Upper lobe of left lung (tissue), 6 donors: Measurements from ENCODE around the gene ADAMTSL4. TPM values are rescaled to one million over a fixed set of nuclear protein-coding genes. Genes with fewer than 3 reads are reported as not detected.

ENCODE experiments used
- ATAC-seq, 2 donors: fragments of 200-7000 bp; cut with Tn5 transposase; one replicate each; pipeline ENCODE4 v1.9.1; 2022; ENCODE audit warnings: mild to moderate bottlenecking in 2 of 2, moderate library complexity in 2 of 2; ENCODE audit not compliant: low FRiP score in 2 of 2
- DNase-seq, 2 donors: peaks; one replicate each; pipeline ENCODE4 v3.0.0-alpha.2; 2019 to 2020
- H3K27ac ChIP-seq, 4 donors: fragments of 200-600 bp; sonication (generic); one replicate each; pipeline ENCODE4 v1.5.1; 2016 to 2019
- H3K27me3 ChIP-seq, 4 donors: fragments of 200-600 bp; sonication (generic); one replicate each; pipeline ENCODE4 v1.5.1; 2017 to 2019
- H3K36me3 ChIP-seq, 4 donors: fragments of 200-600 bp; sonication (generic); one replicate each; pipeline ENCODE4 v1.5.1; 2016 to 2019
- H3K4me1 ChIP-seq, 4 donors: fragments of 200-600 bp; sonication (generic); one replicate each; pipeline ENCODE4 v1.5.1; 2018 to 2019
- H3K4me3 ChIP-seq, 4 donors: fragments of 200-600 bp; sonication (generic); one replicate each; pipeline ENCODE4 v1.5.1; 2017 to 2019; ENCODE audit warnings: mild to moderate bottlenecking in 2 of 4, moderate library complexity in 1 of 4
- H3K9me3 ChIP-seq, 4 donors: fragments of 200-600 bp; sonication (generic); one replicate each; pipeline ENCODE4 v1.5.1; 2018 to 2019
- EP300 ChIP-seq, 4 donors: sonication (generic); formaldehyde crosslinking; IDR thresholded peaks; one replicate each; pipeline ENCODE4 v1.5.1; 2017; ENCODE audit warnings: antibody characterized with exemption in 4 of 4, control low read depth in 2 of 4
- POLR2A ChIP-seq, 4 donors: fragments of 450-650 bp; IDR thresholded peaks; one replicate each; pipeline ENCODE4 v1.5.1; 2016 to 2017; ENCODE audit warnings: antibody characterized with exemption in 4 of 4, mild to moderate bottlenecking in 2 of 4
- POLR2AphosphoS5 ChIP-seq, 2 donors: sonication (generic); formaldehyde crosslinking; IDR thresholded peaks; one replicate each; pipeline ENCODE4 v1.5.1; 2017; ENCODE audit warnings: antibody characterized with exemption in 2 of 2
- WGBS, 2 donors: methylation state at CpG; one replicate each; pipeline ENCODE4 v1.1.5; 2017 to 2018; 5-methylcytosine and 5-hydroxymethylcytosine counted together
- total RNA-seq, 6 donors: library from RNA; depleted of rRNA in 4 of 6; stranded (reverse); fragments of >200 nt in 4 of 6; gene quantifications; one replicate each; pipeline versions ENCODE4 v1.1.0 to v1.2.1, GENCODE V29; 2016 to 2021
- TF ChIP-seq, protein P1 (sequence below), 6 experiments: fragments of 450-650 bp in 4 of 6; fragments of 200-600 bp in 2 of 6; sonication (generic) in 2 of 6; IDR thresholded peaks; one replicate each; pipeline ENCODE4 v1.5.1; 2016 to 2019; ENCODE audit warnings: antibody characterized with exemption in 6 of 6
- donor health status: DM: no; HTN: no; CAD: no; lungs with moderate emphysema.
- donor health status: DM: no; HTN: yes; CAD: no; lungs with severe emphysema.

ADAMTSL4 gene
- total RNA-seq, 6 donors from 2014 or later = 40.3 to 169 (median 139) TPM

DNA sequence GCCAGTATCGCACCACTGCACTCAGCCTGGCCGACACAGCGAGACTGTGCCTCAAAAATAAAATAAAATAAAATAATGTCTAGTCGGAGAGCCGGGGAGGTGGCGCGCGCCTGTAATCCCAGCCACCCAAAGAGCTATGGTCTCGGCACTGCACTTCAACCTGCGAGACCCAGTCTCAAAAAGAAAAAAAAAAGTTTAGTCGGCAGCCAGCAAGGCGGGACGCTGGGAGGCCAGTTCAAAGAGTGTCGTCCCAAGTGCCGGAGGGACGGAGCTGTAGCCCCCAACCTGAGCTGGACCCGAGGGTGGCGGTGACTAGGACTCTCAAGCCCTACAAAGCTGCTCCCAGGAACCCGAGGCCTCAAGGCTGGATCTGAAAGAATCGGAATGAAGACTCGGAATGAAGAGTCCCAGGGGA is 34.3 kb upstream of the ADAMTSL4 start:
- peaks cover 7 to 21% (median 14%) of the 10 kb centered on the region in 4 donors for H3K4me1 ChIP-seq
- H3K9me3 ChIP-seq = no peaks in the 10 kb centered on the region
- H3K27ac ChIP-seq = peak overlapping the region; percentile 55 to 89 (median 72)
- no peak for DNase-seq
- ATAC-seq = no peak
- no peaks in the 10 kb centered on the region for H3K27me3 ChIP-seq
- WGBS, 2 donors = 32 to 36% methylated on average over 20 to 21 of the region's 21 CpGs
- TF ChIP-seq EP300 (IDR thresholded peaks at IDR 0.05) (no peak), POLR2A (IDR thresholded peaks at IDR 0.05) (no peak), POLR2AphosphoS5 (IDR thresholded peaks at IDR 0.05) (no peak)
- TF ChIP-seq, protein P1, sequence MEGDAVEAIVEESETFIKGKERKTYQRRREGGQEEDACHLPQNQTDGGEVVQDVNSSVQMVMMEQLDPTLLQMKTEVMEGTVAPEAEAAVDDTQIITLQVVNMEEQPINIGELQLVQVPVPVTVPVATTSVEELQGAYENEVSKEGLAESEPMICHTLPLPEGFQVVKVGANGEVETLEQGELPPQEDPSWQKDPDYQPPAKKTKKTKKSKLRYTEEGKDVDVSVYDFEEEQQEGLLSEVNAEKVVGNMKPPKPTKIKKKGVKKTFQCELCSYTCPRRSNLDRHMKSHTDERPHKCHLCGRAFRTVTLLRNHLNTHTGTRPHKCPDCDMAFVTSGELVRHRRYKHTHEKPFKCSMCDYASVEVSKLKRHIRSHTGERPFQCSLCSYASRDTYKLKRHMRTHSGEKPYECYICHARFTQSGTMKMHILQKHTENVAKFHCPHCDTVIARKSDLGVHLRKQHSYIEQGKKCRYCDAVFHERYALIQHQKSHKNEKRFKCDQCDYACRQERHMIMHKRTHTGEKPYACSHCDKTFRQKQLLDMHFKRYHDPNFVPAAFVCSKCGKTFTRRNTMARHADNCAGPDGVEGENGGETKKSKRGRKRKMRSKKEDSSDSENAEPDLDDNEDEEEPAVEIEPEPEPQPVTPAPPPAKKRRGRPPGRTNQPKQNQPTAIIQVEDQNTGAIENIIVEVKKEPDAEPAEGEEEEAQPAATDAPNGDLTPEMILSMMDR (IDR thresholded peaks at IDR 0.05) = peak in 1 of 6 experiments; percentile 4
- peak overlapping the region; percentile 26 to 66 (median 60) for H3K4me3 ChIP-seq
- H3K36me3 ChIP-seq = peaks cover 0 to 5% (median 0%) of the 10 kb centered on the region in 4 donors

DNA sequence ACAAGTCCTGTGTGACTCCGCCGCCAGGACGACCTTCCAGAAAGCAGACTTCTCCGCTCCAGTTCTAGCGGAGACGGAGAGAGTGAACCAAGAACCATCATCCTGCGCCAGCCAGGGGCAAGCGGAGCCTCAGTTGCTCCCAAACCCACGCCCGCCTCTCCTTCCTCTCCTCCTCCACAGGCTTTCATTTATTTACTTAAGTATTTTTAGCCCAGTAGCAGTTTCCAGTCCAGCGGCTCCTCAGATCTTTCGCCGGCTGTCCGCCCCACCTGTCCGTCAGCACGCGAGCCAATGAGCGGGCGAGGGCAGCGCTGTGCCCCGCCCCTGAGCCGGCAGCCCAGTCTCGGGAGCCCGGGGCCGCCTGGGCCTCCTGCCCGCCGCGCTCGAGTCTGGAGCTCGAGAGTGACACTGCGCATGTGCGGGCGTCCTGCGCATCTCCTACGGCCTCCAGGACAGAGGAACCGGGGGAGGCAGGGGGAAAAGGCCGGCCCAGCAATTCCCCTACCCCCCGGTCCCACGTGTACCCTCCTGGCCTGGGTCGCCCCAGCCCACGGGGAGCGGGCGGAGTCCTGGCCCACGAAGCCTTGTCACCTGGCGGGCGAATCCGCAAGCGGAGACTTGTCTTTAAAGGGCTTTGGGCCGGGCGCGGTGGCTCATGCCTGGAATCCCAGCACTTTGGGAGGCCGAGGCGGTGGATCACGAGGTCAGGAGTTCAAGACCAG is 33.7 kb upstream of the ADAMTSL4 start, which contains the start of gene FALEC:
Gene FALEC (plus strand): TSS at position 425 of the 722 bp plus-strand sequence.
- Histone ChIP-seq H3K27ac (peak within 1 kb of the TSS; percentile 66 to 89 (median 77)), H3K27me3 (no peaks in the 10 kb centered on the region), H3K4me3 (peak within 1 kb of the TSS; percentile 37 to 66 (median 60)), H3K4me1 (peaks cover 7 to 21% (median 14%) of the 10 kb centered on the region in 4 donors), H3K9me3 (no peaks in the 10 kb centered on the region), H3K36me3 (peaks cover 0 to 5% (median 0%) of the 10 kb centered on the region in 4 donors)
- DNase-seq (peak; percentile 99), ATAC-seq (peak; percentile 99)
- TF ChIP-seq EP300 (IDR thresholded peaks at IDR 0.05) = no peak
- TF ChIP-seq POLR2AphosphoS5 (IDR thresholded peaks at IDR 0.05) = peak; percentile 42 to 59
- TF ChIP-seq, protein P1 (IDR thresholded peaks at IDR 0.05) = peak in 3 of 6 experiments; percentile 42 to 54 (median 44)
- TF ChIP-seq POLR2A (IDR thresholded peaks at IDR 0.05) = peak in 2 of 4 donors; percentile 54 to 56
- WGBS, 2 donors = 0 to 1% methylated on average over 35 to 54 of the region's 54 CpGs

DNA sequence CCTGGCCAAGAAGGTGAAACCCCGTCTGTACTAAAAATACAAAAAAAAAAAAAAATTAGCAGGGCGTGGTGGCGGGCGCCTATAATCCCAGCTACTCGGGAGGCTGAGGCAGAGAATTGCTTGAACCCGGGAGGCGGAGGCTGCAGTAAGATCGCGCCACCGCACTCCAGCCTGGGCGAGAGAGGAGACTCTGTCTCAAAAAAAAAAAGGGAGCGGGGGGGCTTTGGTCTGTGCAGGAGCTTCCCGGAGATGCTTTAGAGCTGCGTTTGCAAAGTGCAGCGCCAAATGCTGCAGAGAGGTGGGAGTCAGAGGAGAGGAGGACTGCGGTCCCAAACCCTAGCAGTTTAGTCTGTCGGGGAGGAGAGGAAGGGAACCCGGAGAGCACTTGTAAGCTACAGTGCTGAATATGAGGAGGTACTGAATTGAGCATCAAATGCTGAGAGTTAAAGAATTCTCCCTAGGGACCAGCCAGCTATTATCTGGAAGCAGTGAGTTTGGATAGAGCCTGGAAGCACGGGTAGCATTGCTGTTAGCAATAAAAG is 33.1 kb upstream of the ADAMTSL4 start:
- peak overlapping the region; percentile 66 to 89 (median 77) for H3K27ac ChIP-seq
- no peaks in the 10 kb centered on the region for H3K27me3 ChIP-seq
- TF ChIP-seq EP300 (IDR thresholded peaks at IDR 0.05) = no peak
- no peaks in the 10 kb centered on the region for H3K9me3 ChIP-seq
- peaks cover 7 to 21% (median 14%) of the 10 kb centered on the region in 4 donors for H3K4me1 ChIP-seq
- DNase-seq (no peak), ATAC-seq (peak in 1 of 2 donors; percentile 2)
- WGBS, 2 donors = 3% methylated on average over 19 of the region's 19 CpGs
- peak overlapping the region; percentile 37 to 66 (median 60) for H3K4me3 ChIP-seq
- H3K36me3 ChIP-seq = peaks cover 0 to 3% (median 0%) of the 10 kb centered on the region in 4 donors

GRCh38 chr1:150516616-150517015 is 32.6 kb upstream of the ADAMTSL4 start:
- Histone ChIP-seq H3K9me3 (no peaks in the 10 kb centered on the region), H3K27me3 (no peaks in the 10 kb centered on the region), H3K27ac (peak overlapping the region in 1 of 4 donors; percentile 89), H3K36me3 (no peaks in the 10 kb centered on the region), H3K4me3 (peak overlapping the region in 1 of 4 donors; percentile 61), H3K4me1 (peaks cover 7 to 21% (median 14%) of the 10 kb centered on the region in 4 donors)
- 31 to 40% methylated on average over 4 of the region's 4 CpGs for WGBS, 2 donors
- DNase-seq (no peak), ATAC-seq (no peak)
- TF ChIP-seq, protein P1 (IDR thresholded peaks at IDR 0.05) = peak in 1 of 6 experiments; percentile 17
- no peak for TF ChIP-seq EP300 (IDR thresholded peaks at IDR 0.05)

GRCh38 chr1:150521196-150521968 is 27.8 kb upstream of the ADAMTSL4 start:
- DNase-seq = no peak
- WGBS, 2 donors = 72 to 90% methylated on average over 1 of the region's 1 CpG
- no peaks in the 10 kb centered on the region for H3K36me3 ChIP-seq
- H3K4me3 ChIP-seq = no peak overlapping the region
- H3K27ac ChIP-seq = no peak overlapping the region
- TF ChIP-seq POLR2A (IDR thresholded peaks at IDR 0.05) (no peak), POLR2AphosphoS5 (IDR thresholded peaks at IDR 0.05) (no peak), EP300 (IDR thresholded peaks at IDR 0.05) (no peak)
- TF ChIP-seq, protein P1 (IDR thresholded peaks at IDR 0.05) = no peak
- no peak for ATAC-seq
- H3K4me1 ChIP-seq = peaks cover 2 to 6% (median 2%) of the 10 kb centered on the region in 4 donors
- no peaks in the 10 kb centered on the region for H3K9me3 ChIP-seq
- no peaks in the 10 kb centered on the region for H3K27me3 ChIP-seq
